GM12865 (cell line): ENCODE measurements around the gene SAMD4B.

ENCODE experiments used
- DNase-seq: peaks from one replicate; pipeline ENCODE4 v3.0.0; 2010; ENCODE audit warnings: low read depth
- H3K4me3 ChIP-seq: 2 replicates; pipeline ENCODE4 v1.5.1; 2011; ENCODE audit warnings: mild to moderate bottlenecking, low read depth, low read length, control low read depth
- CTCF ChIP-seq: IDR thresholded peaks from 2 replicates; pipeline ENCODE4 v1.5.1; 2011; ENCODE audit warnings: low read length, control low read depth, low read depth, inconsistent platforms; ENCODE audit not compliant: insufficient read depth; ENCODE audit errors: missing control alignments

The SAMD4B gene

DNA sequence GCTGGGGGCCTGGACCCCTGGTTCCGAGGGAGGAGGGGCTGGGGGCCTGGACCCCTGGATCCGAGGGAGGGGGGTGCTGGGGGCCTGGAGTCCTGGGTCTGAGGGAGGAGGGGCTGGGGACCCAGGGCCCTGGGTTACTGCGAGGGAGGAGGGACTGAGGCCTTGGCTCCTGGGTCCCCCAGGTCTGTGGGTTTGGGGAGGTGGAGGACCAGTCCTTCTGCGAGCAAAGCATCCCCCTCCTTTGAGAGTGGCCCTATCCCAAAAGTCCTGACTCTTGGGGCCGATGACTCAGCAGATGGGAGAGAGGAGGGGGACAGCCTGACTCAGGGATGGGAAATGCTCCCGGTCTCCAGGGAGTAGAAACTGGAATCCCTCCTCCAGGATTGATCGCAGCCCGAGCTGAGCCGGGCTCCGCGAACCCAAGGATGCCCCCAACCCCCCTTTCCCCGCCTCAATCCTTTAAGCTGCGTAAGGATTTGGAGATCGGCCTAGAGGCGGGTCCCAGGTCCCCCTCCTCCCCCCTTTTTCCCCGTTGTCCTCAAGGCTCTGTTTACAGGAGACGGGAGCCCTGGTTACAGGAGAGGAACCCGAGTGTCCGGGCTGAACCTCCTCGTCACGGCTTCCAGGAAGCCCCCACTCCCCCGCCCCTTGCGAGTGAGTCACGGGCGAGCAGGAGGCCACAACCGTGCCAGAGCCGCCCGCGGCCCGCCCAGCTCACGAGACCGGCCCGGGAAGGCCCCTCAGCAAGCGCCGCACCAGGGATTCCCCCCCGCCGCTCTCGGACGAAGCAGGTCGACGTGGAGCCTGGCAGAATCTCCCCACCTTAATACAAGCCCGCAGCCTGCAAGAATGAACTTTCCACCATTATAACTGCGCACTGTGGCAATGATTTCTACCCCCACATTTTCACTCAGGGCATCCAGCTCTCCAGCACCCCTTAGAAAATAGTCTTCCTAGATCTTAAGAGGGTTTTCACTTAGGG lies 61.4 kb downstream of the SAMD4B start:
- TF ChIP-seq CTCF: no peak
- peak overlapping the region; percentile 73 for H3K4me3 ChIP-seq
- peak; percentile 96 for DNase-seq

- peak overlapping the region; percentile 73 for H3K4me3 ChIP-seq
- TF ChIP-seq CTCF: no peak
- no peak for DNase-seq
These were observed 63.2 kb downstream of the SAMD4B start for GRCh38 chr19:39405261-39405957.

DNA sequence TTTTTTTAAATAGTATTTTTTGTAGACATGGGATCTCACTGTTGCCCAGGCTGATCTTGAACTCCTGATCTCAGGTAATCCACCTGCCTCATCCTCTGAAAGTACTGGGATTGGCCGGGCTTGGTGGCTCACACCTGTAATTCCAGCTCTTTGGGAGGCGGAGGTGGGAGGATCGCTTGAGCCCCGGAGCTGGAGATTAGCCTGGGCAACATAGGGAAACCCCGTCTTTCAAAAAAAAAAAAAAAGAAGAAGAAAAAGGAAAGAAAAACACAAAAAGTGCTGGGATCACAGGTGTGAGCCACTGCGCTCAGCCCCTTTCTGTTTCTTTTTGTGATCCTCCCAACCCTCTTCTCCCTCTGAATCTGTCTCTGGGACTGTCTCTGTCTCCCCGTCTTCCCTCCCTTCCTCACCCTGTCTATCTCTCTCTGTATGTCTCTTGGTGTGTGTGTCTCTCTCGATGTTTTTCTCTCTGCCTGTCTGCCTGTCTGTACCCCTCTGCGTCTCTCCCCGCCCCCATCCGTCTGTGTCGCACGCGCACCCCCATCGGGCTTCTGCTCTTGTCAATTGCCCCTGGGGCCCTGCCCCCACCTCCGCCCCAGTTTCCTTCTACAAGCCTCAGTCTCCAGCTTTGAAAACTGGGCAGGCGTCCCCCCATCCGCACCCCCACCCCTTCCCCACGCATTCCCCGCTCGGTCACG lies 63.9 kb downstream of the SAMD4B start:
- peak; percentile 88 for DNase-seq
- H3K4me3 ChIP-seq: peak overlapping the region; percentile 73
- TF ChIP-seq CTCF: no peak

GRCh38 chr19:39406656-39407409 lies 64.6 kb downstream of the SAMD4B start, which contains the start of gene ZFP36:
Gene ZFP36, plus strand, starts transcription at chr19:39406847. Its CDS starts 58 bp downstream, at chr19:39406905.
- peak; percentile 1 for TF ChIP-seq CTCF
- peak within 1 kb of the TSS; percentile 92 for H3K4me3 ChIP-seq
- DNase-seq: peak; percentile 95

GRCh38 chr19:39407410-39407659 lies 65.1 kb downstream of the SAMD4B start:
- DNase-seq: no peak
- peak overlapping the region; percentile 92 for H3K4me3 ChIP-seq
- TF ChIP-seq CTCF: no peak

DNA sequence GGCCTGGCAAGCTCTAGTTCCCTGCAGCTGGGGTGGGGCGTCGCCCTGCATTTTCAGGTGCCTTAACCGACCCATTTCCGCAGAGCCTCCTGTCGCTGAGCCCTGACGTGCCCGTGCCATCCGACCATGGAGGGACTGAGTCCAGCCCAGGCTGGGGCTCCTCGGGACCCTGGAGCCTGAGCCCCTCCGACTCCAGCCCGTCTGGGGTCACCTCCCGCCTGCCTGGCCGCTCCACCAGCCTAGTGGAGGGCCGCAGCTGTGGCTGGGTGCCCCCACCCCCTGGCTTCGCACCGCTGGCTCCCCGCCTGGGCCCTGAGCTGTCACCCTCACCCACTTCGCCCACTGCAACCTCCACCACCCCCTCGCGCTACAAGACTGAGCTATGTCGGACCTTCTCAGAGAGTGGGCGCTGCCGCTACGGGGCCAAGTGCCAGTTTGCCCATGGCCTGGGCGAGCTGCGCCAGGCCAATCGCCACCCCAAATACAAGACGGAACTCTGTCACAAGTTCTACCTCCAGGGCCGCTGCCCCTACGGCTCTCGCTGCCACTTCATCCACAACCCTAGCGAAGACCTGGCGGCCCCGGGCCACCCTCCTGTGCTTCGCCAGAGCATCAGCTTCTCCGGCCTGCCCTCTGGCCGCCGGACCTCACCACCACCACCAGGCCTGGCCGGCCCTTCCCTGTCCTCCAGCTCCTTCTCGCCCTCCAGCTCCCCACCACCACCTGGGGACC lies 65.6 kb downstream of the SAMD4B start:
- H3K4me3 ChIP-seq: peak overlapping the region; percentile 92
- no peak for TF ChIP-seq CTCF
- peak; percentile 75 for DNase-seq
